Fibroblast of mammary gland (primary cell): ENCODE measurements around the gene PTAFR.

Source experiments
- DNase-seq: peaks from one replicate; pipeline ENCODE4 v3.0.0-alpha.2; 2010; ENCODE audit warnings: low read depth
- H3K4me3 ChIP-seq: 2 replicates; pipeline ENCODE4 v1.5.1; 2011; ENCODE audit warnings: low read depth, mild to moderate bottlenecking, low read length, moderate library complexity; ENCODE audit not compliant: control insufficient read depth
- TF ChIP-seq, protein P1 (sequence below): conservative IDR thresholded peaks from 2 replicates; pipeline ENCODE4 v1.5.1; 2011; ENCODE audit warnings: low read depth, low read length, inconsistent platforms; ENCODE audit not compliant: control insufficient read depth, insufficient read depth

Gene PTAFR

DNA sequence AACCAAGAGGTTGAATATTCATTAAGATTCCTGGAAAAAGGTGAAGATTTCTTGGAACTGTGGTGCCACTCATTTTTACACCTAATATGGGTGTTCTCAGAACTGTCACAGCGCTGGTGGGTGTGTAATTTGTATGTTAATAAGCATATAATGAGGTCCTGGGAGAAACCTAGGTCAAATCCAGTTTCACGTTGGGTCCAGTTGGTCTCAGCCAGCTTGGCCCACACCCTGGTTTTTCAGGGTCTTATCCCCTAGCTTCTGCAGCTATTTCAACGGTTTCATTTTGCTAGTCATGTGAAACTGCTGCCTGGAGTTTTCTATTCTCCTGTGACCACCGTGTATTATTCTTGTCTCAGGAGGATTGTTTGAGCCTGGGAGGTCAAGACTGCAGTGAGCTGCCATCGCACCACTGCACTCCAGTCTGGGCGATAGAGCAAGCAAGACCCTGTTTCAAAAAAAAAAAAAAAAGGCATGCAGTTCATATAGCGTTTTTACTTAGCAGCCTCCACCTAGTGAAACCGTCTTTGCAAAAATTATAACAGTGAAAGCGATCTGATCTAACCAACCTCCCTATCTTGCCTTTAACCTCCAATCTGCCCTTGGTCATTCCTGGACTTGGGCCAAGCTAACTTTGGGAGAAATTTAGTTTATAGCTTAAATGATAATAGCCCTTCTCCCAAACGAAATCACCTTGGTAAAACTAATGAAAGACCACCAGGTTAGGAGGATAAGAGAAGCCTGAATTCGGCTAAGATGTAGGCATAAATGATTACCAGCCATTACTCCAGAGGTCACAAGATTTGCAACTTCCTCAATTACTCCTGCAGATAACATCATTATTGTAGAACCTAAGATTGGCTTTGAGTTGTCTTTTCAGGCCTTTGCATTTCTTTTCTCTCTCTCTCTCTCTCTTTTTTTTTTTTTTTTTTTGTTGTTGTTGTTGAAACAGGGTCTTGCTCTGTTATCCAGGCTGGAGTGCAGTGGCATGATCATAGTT lies 44.0 kb downstream of the PTAFR start:
- TF ChIP-seq, protein P1, sequence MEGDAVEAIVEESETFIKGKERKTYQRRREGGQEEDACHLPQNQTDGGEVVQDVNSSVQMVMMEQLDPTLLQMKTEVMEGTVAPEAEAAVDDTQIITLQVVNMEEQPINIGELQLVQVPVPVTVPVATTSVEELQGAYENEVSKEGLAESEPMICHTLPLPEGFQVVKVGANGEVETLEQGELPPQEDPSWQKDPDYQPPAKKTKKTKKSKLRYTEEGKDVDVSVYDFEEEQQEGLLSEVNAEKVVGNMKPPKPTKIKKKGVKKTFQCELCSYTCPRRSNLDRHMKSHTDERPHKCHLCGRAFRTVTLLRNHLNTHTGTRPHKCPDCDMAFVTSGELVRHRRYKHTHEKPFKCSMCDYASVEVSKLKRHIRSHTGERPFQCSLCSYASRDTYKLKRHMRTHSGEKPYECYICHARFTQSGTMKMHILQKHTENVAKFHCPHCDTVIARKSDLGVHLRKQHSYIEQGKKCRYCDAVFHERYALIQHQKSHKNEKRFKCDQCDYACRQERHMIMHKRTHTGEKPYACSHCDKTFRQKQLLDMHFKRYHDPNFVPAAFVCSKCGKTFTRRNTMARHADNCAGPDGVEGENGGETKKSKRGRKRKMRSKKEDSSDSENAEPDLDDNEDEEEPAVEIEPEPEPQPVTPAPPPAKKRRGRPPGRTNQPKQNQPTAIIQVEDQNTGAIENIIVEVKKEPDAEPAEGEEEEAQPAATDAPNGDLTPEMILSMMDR: no peak
- DNase-seq: no peak
- H3K4me3 ChIP-seq: no peak overlapping the region

DNA sequence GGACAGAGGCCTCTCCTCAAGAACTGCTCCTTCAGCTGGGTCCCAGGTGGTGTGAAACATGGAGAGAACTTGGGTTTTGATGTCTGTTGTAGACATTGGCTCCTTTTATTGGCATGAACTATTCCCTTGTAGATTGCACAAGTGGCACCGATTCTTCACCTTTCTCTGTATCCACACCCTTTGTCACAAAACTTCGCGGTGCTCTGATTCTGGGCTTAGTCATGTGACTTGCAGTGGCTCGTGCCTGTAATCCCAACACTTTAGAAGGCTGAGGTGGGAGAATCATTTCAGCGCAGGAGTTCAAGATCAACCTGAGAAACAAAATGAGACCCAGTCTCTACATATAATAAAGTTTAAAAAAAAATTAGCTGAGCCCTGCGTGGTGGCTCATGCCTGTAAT lies 45.6 kb downstream of the PTAFR start:
- TF ChIP-seq, protein P1: no peak
- DNase-seq: no peak
- H3K4me3 ChIP-seq: no peak overlapping the region

DNA sequence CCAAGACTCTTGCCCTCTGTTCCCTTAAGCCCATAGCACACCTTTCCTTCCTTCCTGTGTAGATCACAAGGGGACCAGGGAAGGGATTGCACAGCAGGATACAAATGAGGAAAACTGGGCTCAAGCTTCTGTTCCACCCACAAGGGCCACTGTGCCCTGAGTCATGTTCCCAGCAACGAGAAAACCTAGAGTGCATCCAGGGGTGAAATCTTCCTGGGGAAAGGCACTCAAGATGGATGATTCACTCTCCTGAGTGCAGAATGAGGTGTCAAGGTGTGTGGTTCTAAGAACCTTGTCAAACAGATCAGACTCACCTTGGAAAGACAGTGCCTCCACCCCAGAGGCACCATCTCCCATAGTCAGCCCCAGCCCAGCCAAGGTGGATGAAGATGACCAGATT lies 47.3 kb downstream of the PTAFR start:
- peak; percentile 89 for DNase-seq
- TF ChIP-seq, protein P1: no peak
- H3K4me3 ChIP-seq: no peak overlapping the region

DNA sequence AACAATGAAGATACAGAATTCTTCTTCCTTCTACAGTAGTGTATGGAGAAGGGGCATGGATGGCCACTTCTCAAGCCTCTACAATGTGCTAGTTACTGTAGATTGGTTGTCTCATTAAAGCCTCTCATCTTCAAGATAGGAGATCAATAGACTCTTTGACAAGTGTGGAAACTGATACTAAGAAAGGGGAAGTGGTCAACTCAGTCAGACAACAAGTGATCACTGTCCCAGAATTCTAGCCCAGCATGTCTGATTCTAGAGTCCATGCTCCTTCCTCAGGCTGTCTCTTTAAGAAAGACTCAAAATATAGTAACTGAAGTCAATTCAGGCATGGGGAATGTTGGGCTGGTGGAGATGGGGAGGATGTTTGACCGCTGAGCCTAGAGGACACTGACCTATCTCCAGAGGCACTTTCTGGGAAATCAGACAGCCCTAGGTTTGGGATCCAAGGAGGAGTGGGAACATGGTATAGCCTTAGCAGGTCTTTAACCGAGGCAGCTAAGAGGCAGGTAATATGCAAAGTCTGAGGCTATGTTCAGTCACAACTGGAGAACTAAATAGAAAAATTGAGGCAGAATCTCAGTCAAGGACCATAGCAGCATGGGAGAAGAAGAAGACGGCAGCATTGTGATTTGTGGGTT lies 48.8 kb downstream of the PTAFR start:
- DNase-seq: no peak
- H3K4me3 ChIP-seq: no peak overlapping the region
- TF ChIP-seq, protein P1: no peak

DNA sequence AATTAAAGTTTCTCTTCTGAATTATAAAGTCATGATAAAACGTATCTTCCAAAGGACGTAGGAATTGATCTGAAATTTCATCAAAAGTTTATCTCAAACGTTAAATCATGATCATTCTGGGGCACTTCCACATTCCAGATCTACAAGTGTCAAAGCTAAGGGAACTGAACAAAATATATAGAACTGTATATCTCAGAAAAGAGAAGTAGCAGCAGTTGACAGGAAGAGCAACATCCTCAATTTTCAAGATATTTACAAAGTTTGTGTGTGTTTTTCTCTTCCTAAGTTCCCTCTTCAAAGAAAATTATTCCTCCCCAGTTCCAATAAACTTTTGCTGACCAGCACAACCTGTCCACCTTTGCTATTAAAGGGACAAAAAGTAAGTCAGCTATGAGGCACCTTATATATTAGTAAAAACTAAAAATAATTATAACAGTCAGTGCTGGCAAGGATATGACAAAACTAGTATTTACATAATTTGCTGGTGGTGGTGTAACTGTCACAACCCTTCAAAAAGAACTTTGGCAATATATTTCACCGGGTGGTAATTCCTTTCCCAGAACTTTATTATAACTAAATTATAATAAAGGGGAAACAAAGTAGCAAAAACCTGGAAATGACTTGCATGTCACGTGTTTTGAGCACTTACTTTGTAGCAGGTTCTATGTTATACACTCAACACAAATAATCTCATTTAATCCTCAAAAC lies 49.6 kb downstream of the PTAFR start:
- TF ChIP-seq, protein P1: no peak
- DNase-seq: no peak
- no peak overlapping the region for H3K4me3 ChIP-seq

DNA sequence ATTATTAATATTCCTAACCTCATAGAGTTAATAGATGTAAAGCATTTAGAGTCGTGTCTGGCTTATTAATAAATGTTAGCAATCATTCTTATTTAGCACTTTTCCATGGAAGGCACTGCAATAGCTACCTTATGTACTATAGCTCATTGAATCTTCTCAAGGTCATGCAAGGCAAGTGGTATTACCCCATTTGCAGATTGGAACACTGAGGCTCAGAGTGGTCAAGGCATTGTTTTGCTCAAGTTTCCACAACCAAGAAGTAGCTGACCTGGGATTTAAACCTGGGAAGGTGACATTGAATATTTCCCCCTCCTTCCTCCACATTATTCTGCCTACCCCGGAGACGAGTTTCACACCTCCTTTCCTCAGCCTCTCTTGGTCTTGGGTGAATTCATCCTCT lies 50.3 kb downstream of the PTAFR start:
- TF ChIP-seq, protein P1: no peak
- H3K4me3 ChIP-seq: no peak overlapping the region
- no peak for DNase-seq
